ENCODE results near the gene HELZ.

HELZ gene

DNA sequence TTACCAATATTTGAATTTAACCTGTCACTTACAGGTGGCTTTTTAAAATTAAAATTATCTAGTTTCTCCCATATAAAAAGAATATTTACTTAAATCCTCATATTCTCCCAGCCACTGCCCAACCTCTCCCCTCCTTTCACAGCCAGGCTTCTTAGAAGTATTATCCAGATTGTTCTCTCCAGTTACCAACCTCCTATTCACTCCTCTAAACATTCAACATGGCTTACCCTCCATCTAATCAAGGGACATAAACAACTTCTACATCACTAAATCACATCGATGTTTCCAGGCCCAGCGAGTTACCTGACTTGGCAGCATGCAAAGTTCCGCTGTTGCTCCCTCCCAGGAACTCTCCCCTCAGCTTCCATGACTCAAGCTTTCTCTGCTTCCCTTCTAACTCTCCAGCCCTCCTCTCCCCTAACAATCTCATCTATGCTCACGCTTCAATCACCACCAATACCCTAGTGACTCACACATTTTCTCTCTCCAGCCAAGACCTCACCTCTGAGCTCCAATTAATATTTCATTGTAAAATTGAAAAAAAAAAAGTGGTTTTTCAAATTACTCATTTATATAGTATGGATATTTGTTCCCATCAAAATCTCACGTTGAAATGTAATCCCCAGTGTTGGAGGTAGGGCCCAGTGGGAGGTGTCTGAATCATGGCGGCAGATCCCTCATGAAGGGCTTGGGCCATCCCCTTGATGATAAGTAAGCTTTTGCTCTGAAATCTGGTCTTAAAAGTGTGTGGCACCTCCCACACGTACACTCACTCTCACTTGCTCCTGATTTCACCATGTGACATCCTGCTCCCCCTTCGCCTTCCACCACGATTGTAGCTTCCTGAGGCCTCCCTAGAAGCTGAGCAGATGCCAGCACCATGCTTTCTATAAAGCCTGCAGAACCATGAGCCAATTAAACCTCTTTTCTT is 88.5 kb downstream of the HELZ start:
- TF ChIP-seq, protein P1, sequence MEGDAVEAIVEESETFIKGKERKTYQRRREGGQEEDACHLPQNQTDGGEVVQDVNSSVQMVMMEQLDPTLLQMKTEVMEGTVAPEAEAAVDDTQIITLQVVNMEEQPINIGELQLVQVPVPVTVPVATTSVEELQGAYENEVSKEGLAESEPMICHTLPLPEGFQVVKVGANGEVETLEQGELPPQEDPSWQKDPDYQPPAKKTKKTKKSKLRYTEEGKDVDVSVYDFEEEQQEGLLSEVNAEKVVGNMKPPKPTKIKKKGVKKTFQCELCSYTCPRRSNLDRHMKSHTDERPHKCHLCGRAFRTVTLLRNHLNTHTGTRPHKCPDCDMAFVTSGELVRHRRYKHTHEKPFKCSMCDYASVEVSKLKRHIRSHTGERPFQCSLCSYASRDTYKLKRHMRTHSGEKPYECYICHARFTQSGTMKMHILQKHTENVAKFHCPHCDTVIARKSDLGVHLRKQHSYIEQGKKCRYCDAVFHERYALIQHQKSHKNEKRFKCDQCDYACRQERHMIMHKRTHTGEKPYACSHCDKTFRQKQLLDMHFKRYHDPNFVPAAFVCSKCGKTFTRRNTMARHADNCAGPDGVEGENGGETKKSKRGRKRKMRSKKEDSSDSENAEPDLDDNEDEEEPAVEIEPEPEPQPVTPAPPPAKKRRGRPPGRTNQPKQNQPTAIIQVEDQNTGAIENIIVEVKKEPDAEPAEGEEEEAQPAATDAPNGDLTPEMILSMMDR (IDR thresholded peaks at IDR 0.05), result no peak

DNA sequence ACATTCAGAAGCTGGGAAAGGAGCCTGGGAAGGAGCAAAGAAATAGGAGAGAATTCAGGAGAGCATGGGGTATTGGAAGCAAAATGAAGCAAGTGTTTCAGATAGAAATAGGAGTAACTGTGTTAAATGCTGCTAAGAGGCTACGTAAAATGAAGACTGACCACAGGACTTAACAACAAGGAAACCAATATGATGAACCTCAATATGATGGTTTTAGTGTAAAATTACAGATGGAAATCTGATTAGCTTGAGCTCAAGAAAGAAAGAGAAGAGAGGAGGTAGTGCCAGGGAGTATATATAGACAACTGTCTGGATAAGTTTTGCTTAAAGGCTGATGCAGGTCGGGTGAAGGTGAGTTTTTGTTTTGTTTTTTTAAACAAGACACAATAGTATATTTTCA is 92.2 kb downstream of the HELZ start:
- TF ChIP-seq, protein P1 (IDR thresholded peaks at IDR 0.05), result no peak

DNA sequence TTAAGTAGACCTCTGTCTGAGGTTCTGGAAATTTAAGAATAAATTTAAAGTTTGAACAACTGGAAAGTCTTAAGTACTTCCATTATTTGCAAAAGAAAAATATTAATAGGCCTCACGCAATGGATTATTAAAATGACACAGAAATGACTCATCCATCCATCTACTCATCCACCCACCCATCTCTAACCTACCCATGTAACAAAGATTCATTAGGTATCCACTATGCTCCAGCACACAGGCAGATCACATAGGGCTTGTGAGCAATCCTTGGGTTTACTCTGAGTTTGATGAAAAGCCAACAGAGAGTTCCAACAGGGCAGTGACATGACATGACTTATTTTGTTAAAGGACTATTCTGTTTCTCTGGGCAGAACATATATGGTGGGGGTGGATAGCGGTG is 93.3 kb downstream of the HELZ start:
- TF ChIP-seq, protein P1 (IDR thresholded peaks at IDR 0.05), result no peak

DNA sequence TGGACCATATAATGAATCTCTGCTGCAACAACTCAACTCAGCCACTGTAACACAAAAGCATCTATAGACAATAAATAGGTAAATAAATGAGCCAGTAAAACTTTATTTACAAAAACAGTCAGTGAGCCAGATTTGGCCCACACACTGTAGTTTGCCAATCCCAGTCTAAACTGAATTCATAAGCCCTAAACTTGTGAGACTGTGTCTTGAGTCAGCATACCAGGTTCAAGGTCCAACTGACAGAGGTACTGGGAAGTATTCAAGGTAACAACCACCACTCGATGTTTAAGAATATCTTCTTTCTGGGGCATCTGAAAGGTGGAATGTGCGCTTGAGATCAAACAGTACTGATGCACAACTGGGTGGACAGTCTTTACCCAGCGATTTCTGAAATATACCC is 94.2 kb downstream of the HELZ start:
- TF ChIP-seq, protein P1 (IDR thresholded peaks at IDR 0.05), result no peak

DNA sequence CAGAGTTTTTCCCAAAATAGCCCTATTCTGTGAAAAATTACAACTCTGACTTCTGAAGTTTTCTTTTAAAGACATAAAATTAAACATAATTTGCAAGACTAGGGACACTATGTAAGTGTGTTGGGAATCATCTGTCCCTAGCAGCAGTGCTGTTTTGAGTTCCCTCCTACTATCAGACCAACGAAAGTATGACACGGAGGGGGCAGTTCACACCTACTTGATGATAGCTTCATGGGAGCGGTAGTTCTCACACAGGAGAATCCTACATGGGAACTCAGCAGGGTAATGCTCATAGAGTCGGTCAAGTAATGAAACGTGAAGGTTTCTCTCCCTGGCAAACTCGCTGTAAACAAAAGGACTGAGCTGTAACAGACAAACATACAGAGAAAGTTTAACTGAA is 96.6 kb downstream of the HELZ start:
- TF ChIP-seq, protein P1 (IDR thresholded peaks at IDR 0.05), result no peak

DNA sequence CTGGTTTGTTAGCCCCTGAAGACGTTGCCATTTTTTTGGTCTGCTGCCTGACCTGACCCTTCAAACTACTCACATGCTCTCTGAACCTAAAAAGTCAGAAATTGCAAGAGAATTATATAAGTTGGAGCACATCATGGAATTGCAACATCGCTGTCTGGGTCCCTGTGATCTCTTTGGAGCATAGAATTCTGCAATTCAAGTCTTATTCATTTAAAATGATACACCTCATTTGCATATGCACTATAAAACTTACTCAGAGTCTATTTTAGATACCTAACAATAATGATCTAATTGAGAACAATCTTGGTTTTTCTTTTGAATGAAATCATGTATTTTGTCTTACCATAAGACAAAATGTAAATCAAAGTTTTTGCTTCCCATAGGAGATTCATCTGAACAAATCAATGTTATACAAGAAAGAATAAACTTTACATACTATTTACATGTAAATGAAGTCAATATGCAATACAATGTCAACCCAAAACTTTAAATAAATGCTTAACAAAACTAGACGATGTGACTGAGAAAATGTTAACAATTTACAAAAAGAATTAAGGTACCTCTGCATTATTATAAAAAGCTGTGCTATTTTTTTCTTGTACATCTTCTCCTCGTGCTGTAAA is 99.7 kb downstream of the HELZ start:
- TF ChIP-seq, protein P1 (IDR thresholded peaks at IDR 0.05), result no peak

DNA sequence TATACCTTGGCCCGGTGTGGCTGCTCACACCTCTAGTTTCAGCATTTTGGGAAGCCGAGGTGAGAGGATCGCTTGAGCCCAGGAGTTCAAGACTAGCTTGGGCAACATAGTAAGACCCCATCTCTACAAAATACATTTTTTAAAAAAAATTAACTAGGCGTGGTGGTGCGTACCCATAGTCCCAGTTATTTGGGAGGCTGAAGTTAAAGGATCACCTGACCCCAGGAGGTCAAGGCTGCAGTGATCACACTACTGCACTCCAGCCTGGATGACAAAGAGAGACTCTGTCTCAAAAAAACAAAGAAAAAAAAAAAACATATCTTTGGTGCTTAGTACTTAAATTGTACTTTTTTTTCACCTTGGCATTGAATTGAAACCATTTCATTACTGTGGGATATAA is 101.7 kb downstream of the HELZ start:
- TF ChIP-seq, protein P1 (IDR thresholded peaks at IDR 0.05), result no peak
